H9 (cell line): ENCODE data around the gene C10orf105. TPM values are rescaled to one million over a fixed set of nuclear protein-coding genes. Genes with fewer than 3 reads are reported as not detected.

Experiments
- DNase-seq: peaks from one replicate; pipeline ENCODE4 v3.0.0-alpha.2; 2017
- H2AFZ ChIP-seq: one replicate; pipeline ENCODE4 v1.6.1; 2013; ENCODE audit warnings: mild to moderate bottlenecking, low read length, control low read depth, moderate library complexity
- H2AK5ac ChIP-seq: 2 replicates; pipeline ENCODE4 v1.6.1; 2013; ENCODE audit warnings: low read length, control low read depth, mixed read lengths; ENCODE audit not compliant: insufficient read length
- H2BK120ac ChIP-seq: one replicate; pipeline ENCODE4 v1.6.1; 2013; ENCODE audit warnings: low read depth, mild to moderate bottlenecking, low read length, control low read depth, inconsistent platforms; ENCODE audit not compliant: poor library complexity, severe bottlenecking
- H2BK12ac ChIP-seq: 2 replicates; pipeline ENCODE4 v1.6.1; 2013; ENCODE audit warnings: low read length, control low read depth, mixed read lengths, low read depth; ENCODE audit not compliant: insufficient read length
- H2BK15ac ChIP-seq: 2 replicates; pipeline ENCODE4 v1.6.1; 2013; ENCODE audit warnings: low read depth, low read length, control low read depth
- H2BK20ac ChIP-seq: one replicate; pipeline ENCODE4 v1.6.1; 2013; ENCODE audit warnings: low read depth, mild to moderate bottlenecking, low read length, control low read depth, inconsistent platforms; ENCODE audit not compliant: poor library complexity, severe bottlenecking
- H2BK5ac ChIP-seq: 2 replicates; pipeline ENCODE4 v1.6.1; 2013; ENCODE audit warnings: low read length, control low read depth, mixed read lengths; ENCODE audit not compliant: insufficient read length
- H3K14ac ChIP-seq: 2 replicates; pipeline ENCODE4 v1.6.1; 2013; ENCODE audit warnings: low read length, control low read depth; ENCODE audit not compliant: insufficient read depth
- H3K18ac ChIP-seq: 2 replicates; pipeline ENCODE4 v1.6.1; 2013; ENCODE audit warnings: low read depth, mild to moderate bottlenecking, mixed read lengths, low read length, control low read depth; ENCODE audit not compliant: insufficient read length
- H3K23ac ChIP-seq: 2 replicates; pipeline ENCODE4 v1.6.1; 2013; ENCODE audit warnings: low read length, control low read depth, mixed read lengths, low read depth; ENCODE audit not compliant: insufficient read length
- H3K23me2 ChIP-seq: 2 replicates; pipeline ENCODE4 v1.6.1; 2013; ENCODE audit warnings: low read depth, mild to moderate bottlenecking, mixed read lengths, low read length, control low read depth; ENCODE audit not compliant: insufficient read length, poor library complexity, severe bottlenecking
- H3K27ac ChIP-seq: 2 replicates; pipeline ENCODE4 v1.5.1; 2013; ENCODE audit warnings: low read length, control low read depth, mixed read lengths, low read depth; ENCODE audit not compliant: insufficient read length
- H3K27me3 ChIP-seq: 2 replicates; pipeline ENCODE4 v1.6.1; 2013; ENCODE audit warnings: low read length, control low read depth, inconsistent platforms; ENCODE audit not compliant: insufficient read depth
- H3K4ac ChIP-seq: 2 replicates; pipeline ENCODE4 v1.6.1; 2013; ENCODE audit warnings: low read depth, mild to moderate bottlenecking, control low read depth, inconsistent platforms, low read length, moderate library complexity
- H3K4me1 ChIP-seq: 2 replicates; pipeline ENCODE4 v1.6.1; 2013; ENCODE audit warnings: low read length, control low read depth, inconsistent platforms; ENCODE audit not compliant: insufficient read depth
- H3K4me2 ChIP-seq: 2 replicates; pipeline ENCODE4 v1.6.1; 2013; ENCODE audit warnings: low read length, control low read depth, mixed read lengths; ENCODE audit not compliant: insufficient read length, insufficient read depth
- H3K56ac ChIP-seq: 2 replicates; pipeline ENCODE4 v1.6.1; 2013; ENCODE audit warnings: low read depth, mild to moderate bottlenecking, mixed read lengths, low read length, control low read depth; ENCODE audit not compliant: insufficient read length
- H3K79me1 ChIP-seq: 2 replicates; pipeline ENCODE4 v1.6.1; 2013; ENCODE audit warnings: low read depth, mild to moderate bottlenecking, moderate library complexity, low read length, control low read depth, inconsistent platforms; ENCODE audit not compliant: insufficient read depth, poor library complexity, severe bottlenecking
- H3K79me2 ChIP-seq: 2 replicates; pipeline ENCODE4 v1.6.1; 2013; ENCODE audit warnings: low read length, control low read depth, inconsistent platforms; ENCODE audit not compliant: insufficient read depth
- H3K9ac ChIP-seq: 2 replicates; pipeline ENCODE4 v1.6.1; 2013; ENCODE audit warnings: low read length, control low read depth, mixed read lengths; ENCODE audit not compliant: insufficient read length; ENCODE audit errors: extremely low read depth
- H3K9me3 ChIP-seq: one replicate; pipeline ENCODE4 v1.6.1; 2013; ENCODE audit warnings: low read depth, low read length, inconsistent platforms; ENCODE audit not compliant: control insufficient read depth
- H3T11ph ChIP-seq: one replicate; pipeline ENCODE4 v1.6.1; 2013; ENCODE audit warnings: mild to moderate bottlenecking, low read length, control low read depth, inconsistent platforms
- H4K20me1 ChIP-seq: one replicate; pipeline ENCODE4 v1.6.1; 2013; ENCODE audit not compliant: control insufficient read depth, insufficient read length, insufficient read depth
- H4K5ac ChIP-seq: 2 replicates; pipeline ENCODE4 v1.6.1; 2013; ENCODE audit warnings: low read depth, mild to moderate bottlenecking, mixed read lengths, low read length, control low read depth; ENCODE audit not compliant: insufficient read length
- H4K8ac ChIP-seq: replicated peaks from 2 replicates; pipeline ENCODE4 v1.6.1; 2013; ENCODE audit warnings: low read length, control low read depth, mixed read lengths, low read depth; ENCODE audit not compliant: insufficient read length
- H4K91ac ChIP-seq: 2 replicates; pipeline ENCODE4 v1.6.1; 2013; ENCODE audit warnings: low read depth, mild to moderate bottlenecking, moderate library complexity, mixed read lengths, low read length, control low read depth; ENCODE audit not compliant: insufficient read length
- H3K27ac Mint-ChIP-seq, 3 experiments: 2 replicates in 2 of 3; 3 replicates in 1 of 3; pipeline ENCODE4 v1.8.0; 2020 to 2021; ENCODE audit warnings: mixed read lengths in 3 of 3, mild to moderate bottlenecking in 1 of 3, moderate library complexity in 1 of 3
- H3K27me3 Mint-ChIP-seq: 2 replicates; pipeline ENCODE4 v1.8.0; 2021; ENCODE audit warnings: low read depth, mild to moderate bottlenecking, moderate library complexity, mixed read lengths
- H3K36me3 Mint-ChIP-seq, 3 experiments: 2 replicates in 2 of 3; 3 replicates in 1 of 3; pipeline ENCODE4 v1.8.0; 2020 to 2021; ENCODE audit warnings: low read depth in 3 of 3, mixed read lengths in 3 of 3; ENCODE audit not compliant: insufficient read depth in 1 of 3
- H3K4me1 Mint-ChIP-seq, 2 experiments: 2 replicates each; pipeline ENCODE4 v1.8.0; 2020; ENCODE audit warnings: mixed read lengths in 2 of 2
- H3K4me3 Mint-ChIP-seq, 2 experiments: 2 replicates in 1 of 2; 3 replicates in 1 of 2; pipeline ENCODE4 v1.8.0; 2020 to 2021; ENCODE audit warnings: mild to moderate bottlenecking in 2 of 2, mixed read lengths in 2 of 2, moderate library complexity in 1 of 2
- H3K9me3 Mint-ChIP-seq, 2 experiments: 2 replicates in 1 of 2; 3 replicates in 1 of 2; pipeline ENCODE4 v1.8.0; 2020; ENCODE audit warnings: mild to moderate bottlenecking in 2 of 2, mixed read lengths in 2 of 2, moderate library complexity in 1 of 2
- CTCF ChIP-seq: fragments of 200-600 bp; sonication (generic); conservative IDR thresholded peaks from 3 replicates; pipeline ENCODE4 v1.8.0; 2021; ENCODE audit warnings: antibody characterized with exemption, mild to moderate bottlenecking
- WGBS: extraction: QIAGEN DNeasy Blood & Tissue Kit; methylation state at CpG from one replicate; pipeline ENCODE4 v1.1.7; 2013; ENCODE audit warnings: missing lambda C conversion rate, low lambda C conversion rate, mixed read lengths; ENCODE audit not compliant: insufficient read length; ENCODE audit errors: extremely low coverage; 5-methylcytosine and 5-hydroxymethylcytosine counted together
- total RNA-seq: library from RNA; stranded (reverse); gene quantifications from 2 replicates; pipeline ENCODE4 v1.2.1, GENCODE V29; 2021

The C10orf105 gene
- total RNA-seq, 1 experiment from 2014 or later = 0.26 TPM

GRCh38 chr10:71747039-71747531, 27.5 kb upstream of the C10orf105 start:
- no peak overlapping the region for H4K5ac ChIP-seq
- H3K79me2 ChIP-seq = no peaks in the 10 kb centered on the region
- H3K4me1 ChIP-seq = no peaks in the 10 kb centered on the region
- no peak overlapping the region for H3K56ac ChIP-seq
- H3K79me1 ChIP-seq = no peaks in the 10 kb centered on the region
- no peak overlapping the region for H2BK5ac ChIP-seq
- DNase-seq = no peak
- H3K27me3 Mint-ChIP-seq = no peaks in the 10 kb centered on the region; the same call in 1 of the 2 replicates
- H3T11ph ChIP-seq = no peak overlapping the region
- no peak overlapping the region for H4K91ac ChIP-seq
- H3K14ac ChIP-seq = no peak overlapping the region
- no peak overlapping the region for H3K27ac Mint-ChIP-seq
- H3K9ac ChIP-seq = no peak overlapping the region
- no peak overlapping the region for H2BK120ac ChIP-seq
- peaks cover 14 to 31% of the 10 kb centered on the region in 2 experiments for H3K4me1 Mint-ChIP-seq
- peaks cover 0 to 4% of the 10 kb centered on the region in 2 experiments; a peak in 3 of 5 replicates for H3K9me3 Mint-ChIP-seq
- no peak overlapping the region for H3K23ac ChIP-seq
- H3K4ac ChIP-seq = no peak overlapping the region
- H2BK20ac ChIP-seq = no peak overlapping the region
- no peaks in the 10 kb centered on the region for H3K27me3 ChIP-seq
- H3K9me3 ChIP-seq = no peaks in the 10 kb centered on the region
- no CpG with 5 or more reads among the region's 2 CpGs for WGBS
- no peak overlapping the region for H2AFZ ChIP-seq
- H3K23me2 ChIP-seq = no peaks in the 10 kb centered on the region
- H3K27ac ChIP-seq = no peak overlapping the region
- H3K18ac ChIP-seq = no peak overlapping the region
- 0 out of 7 replicates have a peak, but pooled peaks cover 0 to 4% (median 0%) of the 10 kb centered on the region in 3 experiments for H3K36me3 Mint-ChIP-seq
- H3K4me3 Mint-ChIP-seq = no peak overlapping the region
- H2AK5ac ChIP-seq = no peak overlapping the region
- H2BK12ac ChIP-seq = no peak overlapping the region
- no peak overlapping the region for H2BK15ac ChIP-seq
- no peak overlapping the region for H4K8ac ChIP-seq
- H3K4me2 ChIP-seq = no peak overlapping the region
- H4K20me1 ChIP-seq = no peaks in the 10 kb centered on the region
- TF ChIP-seq CTCF = no peak
